ENCODE measurements around the gene ANKFN1. TPM values are rescaled to one million over a fixed set of nuclear protein-coding genes. Genes with fewer than 3 reads are reported as not detected.

ANKFN1 gene
- polyA plus RNA-seq, 3 donors: not detected

DNA sequence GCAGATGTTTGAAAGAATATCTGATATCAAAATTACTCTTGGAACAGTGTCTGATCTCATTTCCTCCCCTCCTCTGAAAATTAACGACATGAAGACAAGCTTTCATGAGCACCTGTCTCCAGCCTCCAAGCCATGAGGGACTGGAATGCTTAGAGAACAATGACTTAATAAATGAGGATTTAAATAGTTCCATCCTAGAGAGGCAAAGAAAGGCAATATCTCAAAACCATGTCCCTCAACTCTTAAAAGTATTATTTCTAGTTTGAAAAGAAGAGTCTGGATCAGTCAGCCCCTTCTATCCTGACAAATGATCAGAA lies 137.5 kb downstream of the ANKFN1 start:
- Mint-ChIP-seq H3K27me3 (ENCODE audit: low read depth in 3 of 3) (no peaks in the 10 kb centered on the region), H3K36me3 (no peaks in the 10 kb centered on the region), H3K4me1 (peaks cover 14% of the 10 kb centered on the region), H3K4me3 (peak overlapping the region; percentile 35 to 86), H3K27ac (peak overlapping the region; percentile 12 to 78 (median 65)), H3K9me3 (peaks cover 0 to 2% (median 2%) of the 10 kb centered on the region in 7 donors)
- no peak for DNase-seq
- Histone ChIP-seq H3K9me3 (replicated peaks in 1 of 2; ENCODE audit: control insufficient read depth in 1 of 2, insufficient read depth in 1 of 2, low read length in 2 of 2) (no peaks in the 10 kb centered on the region), H3K4me1 (ENCODE audit: control insufficient read depth in 1 of 2, insufficient read depth in 2 of 2, low read length in 2 of 2) (peaks cover 7 to 13% of the 10 kb centered on the region in 2 donors), H4K20me1 (ENCODE audit: insufficient read depth, low read length) (no peaks in the 10 kb centered on the region), H2AFZ (ENCODE audit: insufficient read depth, low read depth, low read length, poor library complexity, severe bottlenecking) (peak overlapping the region; percentile 80), H3K4me2 (replicated peaks; ENCODE audit: extremely low read depth, low read length, poor library complexity, severe bottlenecking) (peak overlapping the region; percentile 63), H3K79me2 (ENCODE audit: insufficient read depth, low read length) (no peaks in the 10 kb centered on the region), H3K4me3 (replicated peaks in 1 of 3; ENCODE audit: low read depth in 2 of 3, low read length in 3 of 3) (peak overlapping the region; percentile 10 to 67 (median 53)), H3K27me3 (ENCODE audit: control insufficient read depth in 2 of 2, insufficient read depth in 2 of 2, low read length in 2 of 2) (no peaks in the 10 kb centered on the region), H3K9ac (ENCODE audit: insufficient read depth, low read length, poor library complexity, severe bottlenecking) (peak overlapping the region; percentile 51), H3K36me3 (replicated peaks in 1 of 2; ENCODE audit: control insufficient read depth in 1 of 2, insufficient read depth in 2 of 2, low read length in 2 of 2) (no peaks in the 10 kb centered on the region), H3K27ac (ENCODE audit: low read depth in 1 of 2, low read length in 2 of 2) (peak overlapping the region in 1 of 2 donors; percentile 78)
- no CpG with 5 or more reads among the region's 1 CpG for WGBS (ENCODE audit: insufficient coverage)
- intact Hi-C loops (cut with micrococcal nuclease): no loop called here
- TF ChIP-seq, protein P1, sequence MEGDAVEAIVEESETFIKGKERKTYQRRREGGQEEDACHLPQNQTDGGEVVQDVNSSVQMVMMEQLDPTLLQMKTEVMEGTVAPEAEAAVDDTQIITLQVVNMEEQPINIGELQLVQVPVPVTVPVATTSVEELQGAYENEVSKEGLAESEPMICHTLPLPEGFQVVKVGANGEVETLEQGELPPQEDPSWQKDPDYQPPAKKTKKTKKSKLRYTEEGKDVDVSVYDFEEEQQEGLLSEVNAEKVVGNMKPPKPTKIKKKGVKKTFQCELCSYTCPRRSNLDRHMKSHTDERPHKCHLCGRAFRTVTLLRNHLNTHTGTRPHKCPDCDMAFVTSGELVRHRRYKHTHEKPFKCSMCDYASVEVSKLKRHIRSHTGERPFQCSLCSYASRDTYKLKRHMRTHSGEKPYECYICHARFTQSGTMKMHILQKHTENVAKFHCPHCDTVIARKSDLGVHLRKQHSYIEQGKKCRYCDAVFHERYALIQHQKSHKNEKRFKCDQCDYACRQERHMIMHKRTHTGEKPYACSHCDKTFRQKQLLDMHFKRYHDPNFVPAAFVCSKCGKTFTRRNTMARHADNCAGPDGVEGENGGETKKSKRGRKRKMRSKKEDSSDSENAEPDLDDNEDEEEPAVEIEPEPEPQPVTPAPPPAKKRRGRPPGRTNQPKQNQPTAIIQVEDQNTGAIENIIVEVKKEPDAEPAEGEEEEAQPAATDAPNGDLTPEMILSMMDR (IDR thresholded peaks at IDR 0.05): no peak

DNA sequence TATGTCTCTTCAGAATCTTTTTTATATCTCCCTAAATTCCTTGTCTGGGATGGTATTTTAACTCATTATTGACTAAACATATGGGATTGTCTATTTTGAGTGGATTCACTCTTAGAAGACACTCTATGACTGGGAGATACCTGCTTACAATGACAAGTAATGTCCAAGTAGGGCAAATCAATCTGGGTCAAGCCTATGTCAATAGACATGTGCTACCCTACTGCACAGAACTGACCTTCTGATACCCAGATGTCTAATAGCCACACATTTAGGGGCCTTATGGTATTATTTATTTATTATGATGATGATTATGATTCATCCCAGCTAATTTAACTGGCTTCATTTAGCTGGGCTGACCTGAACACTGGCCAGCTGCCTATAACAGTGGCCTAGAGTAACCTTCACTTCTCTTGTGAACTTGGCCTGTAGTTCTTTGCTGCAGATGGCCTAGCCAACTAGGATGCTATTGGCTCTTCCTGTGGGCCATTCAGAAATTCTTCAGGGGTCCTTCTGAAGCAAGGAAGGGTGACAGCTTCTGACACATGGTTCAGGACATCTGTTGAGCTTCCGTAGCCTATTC lies 138.0 kb downstream of the ANKFN1 start:
- no CpG with 5 or more reads among the region's 1 CpG for WGBS (ENCODE audit: insufficient coverage)
- H3K4me1 Mint-ChIP-seq: peaks cover 14% of the 10 kb centered on the region
- no peak overlapping the region for H3K4me3 Mint-ChIP-seq
- TF ChIP-seq, protein P1 (IDR thresholded peaks at IDR 0.05): no peak
- DNase-seq: no peak
- H3K9me3 Mint-ChIP-seq: peaks cover 0 to 3% (median 2%) of the 10 kb centered on the region in 7 donors
- no peak overlapping the region for H3K27ac Mint-ChIP-seq
- Histone ChIP-seq H2AFZ (ENCODE audit: insufficient read depth, low read depth, low read length, poor library complexity, severe bottlenecking) (peak overlapping the region; percentile 80), H3K9me3 (replicated peaks in 1 of 2; ENCODE audit: control insufficient read depth in 1 of 2, insufficient read depth in 1 of 2, low read length in 2 of 2) (no peaks in the 10 kb centered on the region), H4K20me1 (ENCODE audit: insufficient read depth, low read length) (no peaks in the 10 kb centered on the region), H3K27ac (ENCODE audit: low read depth in 1 of 2, low read length in 2 of 2) (no peak overlapping the region), H3K9ac (ENCODE audit: insufficient read depth, low read length, poor library complexity, severe bottlenecking) (no peak overlapping the region), H3K4me1 (ENCODE audit: control insufficient read depth in 1 of 2, insufficient read depth in 2 of 2, low read length in 2 of 2) (peaks cover 7 to 13% of the 10 kb centered on the region in 2 donors), H3K27me3 (ENCODE audit: control insufficient read depth in 2 of 2, insufficient read depth in 2 of 2, low read length in 2 of 2) (no peaks in the 10 kb centered on the region), H3K4me3 (replicated peaks in 1 of 3; ENCODE audit: low read depth in 2 of 3, low read length in 3 of 3) (no peak overlapping the region), H3K4me2 (replicated peaks; ENCODE audit: extremely low read depth, low read length, poor library complexity, severe bottlenecking) (no peak overlapping the region), H3K79me2 (ENCODE audit: insufficient read depth, low read length) (no peaks in the 10 kb centered on the region), H3K36me3 (replicated peaks in 1 of 2; ENCODE audit: control insufficient read depth in 1 of 2, insufficient read depth in 2 of 2, low read length in 2 of 2) (no peaks in the 10 kb centered on the region)
- no peaks in the 10 kb centered on the region for H3K36me3 Mint-ChIP-seq
- intact Hi-C loops (cut with micrococcal nuclease): no loop called here
- no peaks in the 10 kb centered on the region for H3K27me3 Mint-ChIP-seq (ENCODE audit: low read depth in 3 of 3)
